Activated CD8-positive, alpha-beta memory T cell treated with anti-CD3 and anti-CD28 coated beads for 24 hours (primary cell): ENCODE measurements around the gene SLC8A3.

Experiments
- DNase-seq: peaks from one replicate; pipeline ENCODE4 v3.0.0-alpha.2; 2020

The SLC8A3 gene

GRCh38 chr14:70116278-70116677, 72.5 kb downstream of the SLC8A3 start:
- no peak for DNase-seq

- DNase-seq: no peak
Measured at GRCh38 chr14:70114621-70115156, 74.1 kb downstream of the SLC8A3 start.

GRCh38 chr14:70113211-70113610, 75.5 kb downstream of the SLC8A3 start:
- no peak for DNase-seq

GRCh38 chr14:70108419-70108818, 80.3 kb downstream of the SLC8A3 start:
- DNase-seq: no peak

GRCh38 chr14:70107309-70107708, 81.4 kb downstream of the SLC8A3 start:
- no peak for DNase-seq

- DNase-seq: no peak
Measured at GRCh38 chr14:70100071-70100470, 88.7 kb downstream of the SLC8A3 start.

- DNase-seq: no peak
Measured at GRCh38 chr14:70098250-70098809, 90.4 kb downstream of the SLC8A3 start.

- DNase-seq: no peak
Measured at GRCh38 chr14:70097576-70098249, 91.0 kb downstream of the SLC8A3 start.

GRCh38 chr14:70096866-70097265, 91.9 kb downstream of the SLC8A3 start:
- no peak for DNase-seq

GRCh38 chr14:70094631-70095030, 94.1 kb downstream of the SLC8A3 start:
- DNase-seq: no peak

- no peak for DNase-seq
Measured at GRCh38 chr14:70094106-70094505, 94.6 kb downstream of the SLC8A3 start.

GRCh38 chr14:70093156-70093555, 95.6 kb downstream of the SLC8A3 start:
- DNase-seq: no peak

GRCh38 chr14:70087380-70087697, 101.4 kb downstream of the SLC8A3 start:
- no peak for DNase-seq

- DNase-seq: no peak
Measured at GRCh38 chr14:70086685-70087379, 101.9 kb downstream of the SLC8A3 start.

- DNase-seq: no peak
Measured at GRCh38 chr14:70084226-70084625, 104.5 kb downstream of the SLC8A3 start.

- no peak for DNase-seq
Measured at GRCh38 chr14:70082394-70082793, 106.4 kb downstream of the SLC8A3 start.

GRCh38 chr14:70080076-70080475, 108.7 kb downstream of the SLC8A3 start:
- no peak for DNase-seq

GRCh38 chr14:70078329-70078728, 110.4 kb downstream of the SLC8A3 start:
- DNase-seq: no peak

- no peak for DNase-seq
Measured at GRCh38 chr14:70077720-70078119, 111.0 kb downstream of the SLC8A3 start.

- no peak for DNase-seq
Measured at GRCh38 chr14:70077005-70077404, 111.7 kb downstream of the SLC8A3 start.

GRCh38 chr14:70073924-70074566, 114.7 kb downstream of the SLC8A3 start:
- DNase-seq: peak; percentile 68

- no peak for DNase-seq
Measured at GRCh38 chr14:70069186-70069585, 119.6 kb downstream of the SLC8A3 start.

GRCh38 chr14:70067810-70068209, 120.9 kb downstream of the SLC8A3 start:
- no peak for DNase-seq
